Measurements from ENCODE around the gene CMSS1. TPM values are rescaled to one million over a fixed set of nuclear protein-coding genes. Genes with fewer than 3 reads are reported as not detected.
A peak's percentile ranks its signal among the peaks of the same experiment; 100 is the strongest.

Gene CMSS1
- total and polyA plus RNA-seq, 2 of the 13 experiments (the other 11 are each of a cell fraction or from before 2014, with no cell fraction given): 6.4 to 48.7 TPM

GRCh38 chr3:99931059-99931458 lies 113.4 kb downstream of the CMSS1 start (continued):
- TF ChIP-seq, protein P1, sequence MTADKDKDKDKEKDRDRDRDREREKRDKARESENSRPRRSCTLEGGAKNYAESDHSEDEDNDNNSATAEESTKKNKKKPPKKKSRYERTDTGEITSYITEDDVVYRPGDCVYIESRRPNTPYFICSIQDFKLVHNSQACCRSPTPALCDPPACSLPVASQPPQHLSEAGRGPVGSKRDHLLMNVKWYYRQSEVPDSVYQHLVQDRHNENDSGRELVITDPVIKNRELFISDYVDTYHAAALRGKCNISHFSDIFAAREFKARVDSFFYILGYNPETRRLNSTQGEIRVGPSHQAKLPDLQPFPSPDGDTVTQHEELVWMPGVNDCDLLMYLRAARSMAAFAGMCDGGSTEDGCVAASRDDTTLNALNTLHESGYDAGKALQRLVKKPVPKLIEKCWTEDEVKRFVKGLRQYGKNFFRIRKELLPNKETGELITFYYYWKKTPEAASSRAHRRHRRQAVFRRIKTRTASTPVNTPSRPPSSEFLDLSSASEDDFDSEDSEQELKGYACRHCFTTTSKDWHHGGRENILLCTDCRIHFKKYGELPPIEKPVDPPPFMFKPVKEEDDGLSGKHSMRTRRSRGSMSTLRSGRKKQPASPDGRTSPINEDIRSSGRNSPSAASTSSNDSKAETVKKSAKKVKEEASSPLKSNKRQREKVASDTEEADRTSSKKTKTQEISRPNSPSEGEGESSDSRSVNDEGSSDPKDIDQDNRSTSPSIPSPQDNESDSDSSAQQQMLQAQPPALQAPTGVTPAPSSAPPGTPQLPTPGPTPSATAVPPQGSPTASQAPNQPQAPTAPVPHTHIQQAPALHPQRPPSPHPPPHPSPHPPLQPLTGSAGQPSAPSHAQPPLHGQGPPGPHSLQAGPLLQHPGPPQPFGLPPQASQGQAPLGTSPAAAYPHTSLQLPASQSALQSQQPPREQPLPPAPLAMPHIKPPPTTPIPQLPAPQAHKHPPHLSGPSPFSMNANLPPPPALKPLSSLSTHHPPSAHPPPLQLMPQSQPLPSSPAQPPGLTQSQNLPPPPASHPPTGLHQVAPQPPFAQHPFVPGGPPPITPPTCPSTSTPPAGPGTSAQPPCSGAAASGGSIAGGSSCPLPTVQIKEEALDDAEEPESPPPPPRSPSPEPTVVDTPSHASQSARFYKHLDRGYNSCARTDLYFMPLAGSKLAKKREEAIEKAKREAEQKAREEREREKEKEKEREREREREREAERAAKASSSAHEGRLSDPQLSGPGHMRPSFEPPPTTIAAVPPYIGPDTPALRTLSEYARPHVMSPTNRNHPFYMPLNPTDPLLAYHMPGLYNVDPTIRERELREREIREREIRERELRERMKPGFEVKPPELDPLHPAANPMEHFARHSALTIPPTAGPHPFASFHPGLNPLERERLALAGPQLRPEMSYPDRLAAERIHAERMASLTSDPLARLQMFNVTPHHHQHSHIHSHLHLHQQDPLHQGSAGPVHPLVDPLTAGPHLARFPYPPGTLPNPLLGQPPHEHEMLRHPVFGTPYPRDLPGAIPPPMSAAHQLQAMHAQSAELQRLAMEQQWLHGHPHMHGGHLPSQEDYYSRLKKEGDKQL (CRISPR knock-in tag; IDR thresholded peaks at IDR 0.05; ENCODE audit: low read depth): peak; percentile 95
- TF ChIP-seq RXRA (CRISPR knock-in tag; IDR thresholded peaks at IDR 0.05) (peak; percentile 45; the same call in 1 of the 2 replicates), SAP130 (CRISPR knock-in tag; IDR thresholded peaks at IDR 0.05; ENCODE audit: low read depth) (0 out of 2 replicates have a peak, but pooled peaks have one; percentile 39), SOX13 (IDR thresholded peaks at IDR 0.05) (0 out of 2 replicates have a peak, but pooled peaks have one; percentile 38), SOX13 (CRISPR knock-in tag; conservative IDR thresholded peaks at IDR 0.05 in 1 of 2, IDR thresholded peaks at IDR 0.05 in 1 of 2) (peak in 1 of 2 experiments; percentile 79; a peak in 2 of 4 replicates), HDAC1 (CRISPR knock-in tag; IDR thresholded peaks at IDR 0.05) (peak; percentile 76), NBN (conservative IDR thresholded peaks at IDR 0.05) (no peak), ZSCAN21 (CRISPR knock-in tag; IDR thresholded peaks at IDR 0.05; ENCODE audit: borderline replicate concordance) (no peak), CEBPG (CRISPR knock-in tag; IDR thresholded peaks at IDR 0.05) (0 out of 2 replicates have a peak, but pooled peaks have one; percentile 24), SALL1 (CRISPR knock-in tag; IDR thresholded peaks at IDR 0.05) (peak; percentile 50; the same call in 1 of the 2 replicates), HDAC2 (CRISPR knock-in tag; IDR thresholded peaks at IDR 0.05) (peak; percentile 95), RARA (CRISPR knock-in tag; IDR thresholded peaks at IDR 0.05) (peak; percentile 85), NFIC (IDR thresholded peaks at IDR 0.05; ENCODE audit: low read length) (peak; percentile 80; the same call in 1 of the 2 replicates), ZFP90 (CRISPR knock-in tag; IDR thresholded peaks at IDR 0.05; ENCODE audit: borderline replicate concordance) (no peak), TBX3 (IDR thresholded peaks at IDR 0.05; ENCODE audit: borderline replicate concordance) (peak; percentile 84), HHEX (CRISPR knock-in tag; IDR thresholded peaks at IDR 0.05) (peak; percentile 94), ISL2 (CRISPR knock-in tag; IDR thresholded peaks at IDR 0.05) (peak; percentile 90), NCOA2 (CRISPR knock-in tag; IDR thresholded peaks at IDR 0.05) (peak; percentile 87), MBD4 (IDR thresholded peaks at IDR 0.05; ENCODE audit: borderline replicate concordance, low read length) (peak; percentile 56; the same call in 1 of the 2 replicates), ZNF496 (CRISPR knock-in tag; IDR thresholded peaks at IDR 0.05; ENCODE audit: insufficient replicate concordance) (no peak), SIX4 (CRISPR knock-in tag; IDR thresholded peaks at IDR 0.05) (0 out of 2 replicates have a peak, but pooled peaks have one; percentile 27), EP300 (IDR thresholded peaks at IDR 0.05; ENCODE audit: low read depth in 2 of 2, low read length in 2 of 2) (peak in 1 of 2 experiments; percentile 87; a peak in 2 of 4 replicates), EP300 (CRISPR knock-in tag; IDR thresholded peaks at IDR 0.05; ENCODE audit: borderline replicate concordance) (peak; percentile 78), PITX1 (CRISPR knock-in tag; IDR thresholded peaks at IDR 0.05) (peak; percentile 75), MIXL1 (CRISPR knock-in tag; IDR thresholded peaks at IDR 0.05) (0 out of 2 replicates have a peak, but pooled peaks have one; percentile 70)
- TF ChIP-seq, protein P2, sequence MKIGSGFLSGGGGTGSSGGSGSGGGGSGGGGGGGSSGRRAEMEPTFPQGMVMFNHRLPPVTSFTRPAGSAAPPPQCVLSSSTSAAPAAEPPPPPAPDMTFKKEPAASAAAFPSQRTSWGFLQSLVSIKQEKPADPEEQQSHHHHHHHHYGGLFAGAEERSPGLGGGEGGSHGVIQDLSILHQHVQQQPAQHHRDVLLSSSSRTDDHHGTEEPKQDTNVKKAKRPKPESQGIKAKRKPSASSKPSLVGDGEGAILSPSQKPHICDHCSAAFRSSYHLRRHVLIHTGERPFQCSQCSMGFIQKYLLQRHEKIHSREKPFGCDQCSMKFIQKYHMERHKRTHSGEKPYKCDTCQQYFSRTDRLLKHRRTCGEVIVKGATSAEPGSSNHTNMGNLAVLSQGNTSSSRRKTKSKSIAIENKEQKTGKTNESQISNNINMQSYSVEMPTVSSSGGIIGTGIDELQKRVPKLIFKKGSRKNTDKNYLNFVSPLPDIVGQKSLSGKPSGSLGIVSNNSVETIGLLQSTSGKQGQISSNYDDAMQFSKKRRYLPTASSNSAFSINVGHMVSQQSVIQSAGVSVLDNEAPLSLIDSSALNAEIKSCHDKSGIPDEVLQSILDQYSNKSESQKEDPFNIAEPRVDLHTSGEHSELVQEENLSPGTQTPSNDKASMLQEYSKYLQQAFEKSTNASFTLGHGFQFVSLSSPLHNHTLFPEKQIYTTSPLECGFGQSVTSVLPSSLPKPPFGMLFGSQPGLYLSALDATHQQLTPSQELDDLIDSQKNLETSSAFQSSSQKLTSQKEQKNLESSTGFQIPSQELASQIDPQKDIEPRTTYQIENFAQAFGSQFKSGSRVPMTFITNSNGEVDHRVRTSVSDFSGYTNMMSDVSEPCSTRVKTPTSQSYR (CRISPR knock-in tag; IDR thresholded peaks at IDR 0.05; ENCODE audit: borderline replicate concordance): peak; percentile 71; the same call in 1 of the 2 replicates

Data from HepG2 (cell line).